ENCODE data around the gene GOLGA6A.

The GOLGA6A gene

DNA sequence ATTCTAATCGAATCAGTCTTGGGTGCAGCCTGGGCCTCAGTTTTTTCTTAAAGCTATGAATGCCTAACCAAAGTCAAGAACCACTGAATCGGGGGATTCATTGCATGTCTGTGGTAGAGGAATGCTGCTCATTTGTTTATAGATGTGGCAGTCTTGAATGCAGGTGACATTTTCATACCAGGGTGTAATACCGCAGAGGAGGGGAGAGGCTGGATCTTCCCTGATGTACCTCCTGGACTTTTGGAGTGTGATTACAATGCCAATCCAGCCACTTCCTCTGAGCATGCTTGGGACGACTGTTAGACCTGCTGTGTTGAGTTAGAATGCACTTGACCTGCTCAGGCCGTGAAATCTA is 42.7 kb downstream of the GOLGA6A start:
- in situ Hi-C loops (cut with HindIII; ENCODE audit: low sequenced_read_pairs), result loop anchor here (5.0 kb wide), 2 partner anchors 47 to 82 kb away; partner anchors contain the start of genes PML and STOML1
- TF ChIP-seq, protein P1, sequence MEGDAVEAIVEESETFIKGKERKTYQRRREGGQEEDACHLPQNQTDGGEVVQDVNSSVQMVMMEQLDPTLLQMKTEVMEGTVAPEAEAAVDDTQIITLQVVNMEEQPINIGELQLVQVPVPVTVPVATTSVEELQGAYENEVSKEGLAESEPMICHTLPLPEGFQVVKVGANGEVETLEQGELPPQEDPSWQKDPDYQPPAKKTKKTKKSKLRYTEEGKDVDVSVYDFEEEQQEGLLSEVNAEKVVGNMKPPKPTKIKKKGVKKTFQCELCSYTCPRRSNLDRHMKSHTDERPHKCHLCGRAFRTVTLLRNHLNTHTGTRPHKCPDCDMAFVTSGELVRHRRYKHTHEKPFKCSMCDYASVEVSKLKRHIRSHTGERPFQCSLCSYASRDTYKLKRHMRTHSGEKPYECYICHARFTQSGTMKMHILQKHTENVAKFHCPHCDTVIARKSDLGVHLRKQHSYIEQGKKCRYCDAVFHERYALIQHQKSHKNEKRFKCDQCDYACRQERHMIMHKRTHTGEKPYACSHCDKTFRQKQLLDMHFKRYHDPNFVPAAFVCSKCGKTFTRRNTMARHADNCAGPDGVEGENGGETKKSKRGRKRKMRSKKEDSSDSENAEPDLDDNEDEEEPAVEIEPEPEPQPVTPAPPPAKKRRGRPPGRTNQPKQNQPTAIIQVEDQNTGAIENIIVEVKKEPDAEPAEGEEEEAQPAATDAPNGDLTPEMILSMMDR (IDR thresholded peaks at IDR 0.05; ENCODE audit: low read depth, low read length, missing control alignments), result no peak

DNA sequence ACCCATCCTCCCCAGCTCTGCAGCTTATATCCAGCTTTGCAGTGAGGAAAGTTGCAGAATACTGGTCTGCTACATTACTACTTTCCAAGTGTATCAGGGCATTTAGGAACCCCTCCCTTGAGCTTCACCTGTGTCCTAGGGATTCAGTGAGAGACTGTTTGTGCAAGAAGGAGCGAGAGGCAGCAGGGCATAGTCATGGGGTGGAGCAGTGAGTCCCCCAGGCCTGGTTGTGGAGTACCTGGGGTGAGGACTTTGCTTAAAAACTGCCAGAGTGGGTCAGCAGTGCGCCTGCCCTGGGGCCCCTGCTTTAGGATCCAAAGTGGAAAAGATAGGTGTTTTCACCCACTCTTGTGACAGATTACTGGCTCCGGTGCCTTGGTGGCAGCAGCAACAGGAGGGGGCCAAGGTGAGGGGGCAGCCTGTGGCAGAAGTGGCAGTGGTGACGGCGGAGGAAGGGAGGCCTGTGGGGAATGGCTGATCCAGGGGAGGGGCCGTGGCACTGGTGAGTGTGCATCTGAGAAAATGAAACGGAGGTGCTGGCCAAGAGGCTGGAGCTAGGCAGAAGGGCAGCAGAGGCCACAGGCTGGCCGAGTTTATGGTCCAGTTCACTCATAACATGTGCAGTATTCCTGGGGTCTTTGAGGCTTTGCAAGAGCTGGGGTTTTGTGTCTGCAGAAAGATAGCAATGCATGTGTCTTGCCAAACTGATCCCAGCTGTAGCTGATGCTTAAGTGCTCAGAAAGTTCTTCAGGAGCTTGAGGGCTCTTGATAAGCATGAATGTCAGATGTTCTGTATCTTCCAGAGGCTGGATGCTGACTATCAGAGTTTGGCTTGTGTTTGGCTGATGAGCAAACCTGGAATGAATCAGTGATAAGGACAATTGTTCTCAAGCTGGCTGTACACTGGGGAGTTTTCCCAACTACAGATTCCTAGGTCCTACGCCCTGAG is 43.4 kb downstream of the GOLGA6A start:
- no peak overlapping the region for H3K4me3 ChIP-seq (ENCODE audit: low read depth, low read length)
- in situ Hi-C loops (cut with HindIII; ENCODE audit: low sequenced_read_pairs), result no loop called here
- TF ChIP-seq, protein P1 (IDR thresholded peaks at IDR 0.05; ENCODE audit: low read depth, low read length, missing control alignments), result no peak
- DNase-seq (ENCODE audit: low read depth), result no peak

More for the DNA sequence above, 42.7 kb downstream of the GOLGA6A start:
- DNase-seq (ENCODE audit: low read depth), result no peak
- no peak overlapping the region for H3K4me3 ChIP-seq (ENCODE audit: low read depth, low read length)

DNA sequence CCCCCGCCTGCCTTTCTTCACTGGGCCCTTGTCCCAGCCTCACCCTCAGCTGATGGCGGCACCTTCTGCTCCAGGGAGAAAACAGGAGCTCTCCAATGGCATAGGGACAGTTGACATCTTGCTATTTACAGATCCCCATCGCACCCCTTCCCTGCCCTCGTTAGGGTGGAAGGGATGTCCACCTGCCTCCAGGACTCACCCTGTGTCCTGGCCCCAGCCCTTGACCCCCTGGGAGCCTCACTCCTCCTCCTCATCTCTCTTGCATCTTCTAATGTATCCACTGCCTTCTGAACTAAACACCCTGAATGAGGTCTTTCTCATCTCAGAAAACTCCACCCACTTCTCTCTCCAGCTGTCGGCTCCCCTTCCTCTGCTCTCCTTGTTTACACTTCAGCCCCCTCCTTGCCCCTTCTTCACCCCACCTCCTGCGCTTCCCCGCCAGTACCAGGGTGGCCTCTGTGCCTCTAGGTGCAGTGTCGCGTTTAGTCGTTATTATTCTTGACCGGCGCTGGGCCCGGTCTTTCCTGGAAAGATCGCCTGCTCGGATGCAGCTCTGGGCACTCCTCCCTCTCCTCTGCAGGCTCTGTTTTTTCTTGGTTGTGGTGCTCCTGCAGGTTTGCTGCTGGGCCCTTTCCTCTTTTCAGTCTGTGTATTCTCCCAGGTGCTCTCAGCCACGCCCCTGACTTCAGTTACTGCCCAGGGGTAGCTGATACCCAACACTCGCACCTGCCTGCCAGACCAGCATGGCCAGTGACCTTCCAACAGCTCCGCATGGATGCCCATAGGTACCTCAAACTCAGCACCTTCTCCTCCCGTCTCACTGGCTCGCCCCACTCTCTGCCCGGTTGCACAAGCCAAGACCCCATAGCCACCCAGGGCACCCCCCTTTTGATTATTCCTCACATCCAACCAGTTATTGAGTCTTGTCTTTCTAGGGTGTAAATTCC is 44.9 kb downstream of the GOLGA6A start:
- DNase-seq (ENCODE audit: low read depth), result no peak
- H3K4me3 ChIP-seq (ENCODE audit: low read depth, low read length), result no peak overlapping the region
- in situ Hi-C loops (cut with HindIII; ENCODE audit: low sequenced_read_pairs), result no loop called here
- TF ChIP-seq, protein P1 (IDR thresholded peaks at IDR 0.05; ENCODE audit: low read depth, low read length, missing control alignments), result no peak

DNA sequence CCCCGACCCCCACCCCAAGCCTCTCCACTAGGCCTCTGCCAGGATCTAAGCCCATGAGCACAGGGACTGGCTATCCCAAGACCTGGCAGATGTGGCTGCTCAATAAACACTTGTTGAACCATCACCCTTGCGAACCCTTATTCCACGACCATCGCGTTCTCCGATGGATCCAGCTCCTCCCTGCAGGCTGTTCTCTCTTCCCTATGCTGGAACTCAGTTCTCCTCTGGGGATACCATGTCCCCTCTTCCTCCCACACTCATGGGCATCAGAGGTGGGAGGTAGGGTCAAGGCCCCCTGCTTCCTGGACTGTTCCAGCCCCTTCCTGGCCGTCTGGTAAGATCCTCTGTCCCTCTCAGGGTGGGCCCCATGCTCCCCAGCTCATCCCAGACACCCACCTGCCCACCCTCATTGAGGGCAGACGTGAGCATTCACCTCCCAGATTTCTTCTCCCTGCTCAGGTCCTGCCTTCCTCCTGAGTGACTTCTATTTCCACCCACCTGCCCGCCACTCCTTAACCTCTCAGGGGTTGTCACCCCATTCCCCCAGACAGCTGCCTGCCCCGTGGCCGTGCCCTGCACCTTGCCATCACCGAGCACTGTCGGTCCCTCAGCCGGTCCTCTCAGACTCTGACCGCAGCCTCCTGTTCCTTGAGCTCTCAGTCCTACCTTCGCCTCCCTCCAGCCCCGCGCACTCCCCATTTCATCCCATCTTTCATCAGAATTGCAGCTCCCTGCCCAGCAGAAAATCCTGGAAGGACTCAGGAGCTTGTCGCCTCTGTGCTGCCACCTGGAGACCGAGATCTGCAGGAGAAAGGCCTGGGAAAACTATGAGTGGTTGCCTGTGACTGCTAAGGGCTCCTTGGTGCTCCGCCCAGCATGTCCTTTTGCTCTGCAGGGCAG is 45.8 kb downstream of the GOLGA6A start:
- in situ Hi-C loops (cut with HindIII; ENCODE audit: low sequenced_read_pairs), result no loop called here
- TF ChIP-seq, protein P1 (IDR thresholded peaks at IDR 0.05; ENCODE audit: low read depth, low read length, missing control alignments), result peak; percentile 74
- DNase-seq (ENCODE audit: low read depth), result peak; percentile 40
- no peak overlapping the region for H3K4me3 ChIP-seq (ENCODE audit: low read depth, low read length)

DNA sequence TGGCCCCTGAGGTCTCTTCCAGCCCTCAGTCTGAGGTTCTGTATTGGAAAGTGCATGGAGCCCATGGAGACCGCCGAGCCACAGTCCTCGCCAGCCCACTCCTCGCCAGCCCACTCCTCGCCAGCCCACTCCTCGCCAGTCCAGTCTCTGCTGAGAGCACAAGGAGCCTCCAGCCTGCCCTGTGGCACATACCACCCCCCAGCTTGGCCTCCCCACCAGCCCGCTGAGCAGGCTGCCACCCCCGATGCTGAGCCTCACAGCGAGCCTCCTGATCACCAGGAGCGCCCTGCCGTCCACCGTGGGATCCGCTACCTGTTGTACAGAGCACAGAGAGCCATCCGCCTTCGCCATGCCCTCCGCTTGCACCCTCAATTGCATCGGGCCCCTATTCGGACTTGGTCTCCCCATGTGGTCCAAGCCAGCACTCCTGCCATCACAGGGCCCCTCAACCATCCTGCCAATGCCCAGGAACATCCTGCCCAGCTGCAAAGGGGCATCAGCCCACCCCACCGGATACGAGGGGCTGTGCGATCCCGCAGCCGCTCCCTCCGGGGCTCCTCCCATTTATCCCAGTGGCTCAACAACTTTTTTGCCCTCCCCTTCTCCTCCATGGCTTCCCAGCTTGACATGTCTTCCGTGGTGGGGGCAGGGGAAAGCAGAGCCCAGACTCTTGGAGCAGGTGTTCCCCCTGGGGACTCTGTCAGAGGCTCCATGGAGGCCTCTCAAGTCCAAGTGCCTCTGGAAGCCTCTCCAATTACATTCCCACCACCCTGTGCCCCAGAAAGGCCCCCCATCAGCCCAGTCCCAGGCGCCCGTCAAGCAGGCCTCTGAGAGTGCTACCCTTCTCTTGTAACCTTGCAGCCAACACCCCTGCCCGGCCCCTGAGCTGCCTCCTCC is 47.0 kb downstream of the GOLGA6A start:
- no peak for DNase-seq (ENCODE audit: low read depth)
- TF ChIP-seq, protein P1 (IDR thresholded peaks at IDR 0.05; ENCODE audit: low read depth, low read length, missing control alignments), result no peak
- no peak overlapping the region for H3K4me3 ChIP-seq (ENCODE audit: low read depth, low read length)
- in situ Hi-C loops (cut with HindIII; ENCODE audit: low sequenced_read_pairs), result no loop called here
